ENCODE measurements around the gene SLC20A1. TPM values are rescaled to one million over a fixed set of nuclear protein-coding genes. Genes with fewer than 3 reads are reported as not detected.

The SLC20A1 gene
- total RNA-seq, 5 donors from 2014 or later (not counting 1 experiment from before 2014, with no cell fraction given) = 65.8 to 135 (median 83.0) TPM

DNA sequence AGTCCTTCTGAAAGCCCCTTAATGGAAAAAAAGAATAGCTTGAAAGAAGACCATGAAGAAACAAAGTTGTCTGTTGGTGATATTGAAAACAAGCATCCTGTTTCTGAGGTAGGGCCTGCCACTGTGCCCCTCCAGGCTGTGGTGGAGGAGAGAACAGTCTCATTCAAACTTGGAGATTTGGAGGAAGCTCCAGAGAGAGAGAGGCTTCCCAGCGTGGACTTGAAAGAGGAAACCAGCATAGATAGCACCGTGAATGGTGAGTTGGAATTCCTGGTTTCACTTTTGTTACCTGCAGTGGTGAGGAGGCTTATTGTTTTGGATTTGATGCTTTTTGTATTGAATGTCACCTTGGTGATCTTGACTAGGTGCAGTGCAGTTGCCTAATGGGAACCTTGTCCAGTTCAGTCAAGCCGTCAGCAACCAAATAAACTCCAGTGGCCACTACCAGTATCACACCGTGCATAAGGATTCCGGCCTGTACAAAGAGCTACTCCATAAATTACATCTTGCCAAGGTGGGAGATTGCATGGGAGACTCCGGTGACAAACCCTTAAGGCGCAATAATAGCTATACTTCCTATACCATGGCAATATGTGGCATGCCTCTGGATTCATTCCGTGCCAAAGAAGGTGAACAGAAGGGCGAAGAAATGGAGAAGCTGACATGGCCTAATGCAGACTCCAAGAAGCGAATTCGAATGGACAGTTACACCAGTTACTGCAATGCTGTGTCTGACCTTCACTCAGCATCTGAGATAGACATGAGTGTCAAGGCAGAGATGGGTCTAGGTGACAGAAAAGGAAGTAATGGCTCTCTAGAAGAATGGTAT lies 13.3 kb downstream of the SLC20A1 start:
- H3K4me1 Mint-ChIP-seq = peaks cover 39 to 57% (median 52%) of the 10 kb centered on the region in 3 donors
- ATAC-seq (replicated peaks in 1 of 4) = no peak

DNA sequence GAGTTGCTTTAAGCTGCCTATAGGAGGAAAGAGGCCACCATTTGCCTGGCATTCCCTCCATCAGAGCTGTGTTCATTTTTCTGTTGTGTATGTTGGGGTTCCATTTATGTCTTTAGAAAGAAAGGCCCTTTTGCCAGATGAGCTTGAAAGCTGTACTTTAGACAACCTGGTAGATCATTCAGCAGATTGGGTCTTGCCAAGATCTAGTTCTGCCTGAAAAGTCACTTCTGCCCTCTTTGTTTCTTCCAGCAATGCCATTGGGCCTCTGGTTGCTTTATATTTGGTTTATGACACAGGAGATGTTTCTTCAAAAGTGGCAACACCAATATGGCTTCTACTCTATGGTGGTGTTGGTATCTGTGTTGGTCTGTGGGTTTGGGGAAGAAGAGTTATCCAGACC lies 14.4 kb downstream of the SLC20A1 start:
- Histone ChIP-seq H3K9me3 (no peaks in the 10 kb centered on the region), H3K4me3 (ENCODE audit: control insufficient read depth in 1 of 2, extremely low read depth in 1 of 2, low read length in 1 of 2) (no peak overlapping the region), H3K4me1 (ENCODE audit: control insufficient read depth in 1 of 2, extremely low read depth in 1 of 2, insufficient read depth in 2 of 2, low read length in 2 of 2) (peaks cover 3 to 17% of the 10 kb centered on the region in 2 experiments), H3K27me3 (replicated peaks in 1 of 2; ENCODE audit: control insufficient read depth in 2 of 2, extremely low read depth in 1 of 2, insufficient read depth in 2 of 2, low read length in 1 of 2) (no peaks in the 10 kb centered on the region), H3K36me3 (ENCODE audit: control insufficient read depth in 2 of 2, extremely low read depth in 1 of 2, insufficient read depth in 1 of 2, low read length in 1 of 2) (peaks cover 22 to 91% of the 10 kb centered on the region in 2 donors), H3K27ac (ENCODE audit: low read length) (peak overlapping the region; percentile 9)
- no peak overlapping the region for H3K4me3 Mint-ChIP-seq
- H3K9me3 Mint-ChIP-seq = no peaks in the 10 kb centered on the region
- ChIA-PET POLR2A (no interaction called here), CTCF (no interaction called here)
- peak overlapping the region; percentile 56 to 68 for H3K27ac Mint-ChIP-seq
- H3K4me1 Mint-ChIP-seq = peaks cover 46 to 59% (median 52%) of the 10 kb centered on the region in 3 donors
- no peaks in the 10 kb centered on the region for H3K27me3 Mint-ChIP-seq
- DNase-seq (no peak), ATAC-seq (replicated peaks in 1 of 4) (no peak)
- H3K36me3 Mint-ChIP-seq = peaks cover 75% of the 10 kb centered on the region

More for the DNA sequence above, 13.3 kb downstream of the SLC20A1 start:
- Mint-ChIP-seq H3K27me3 (no peaks in the 10 kb centered on the region), H3K27ac (peak overlapping the region; percentile 65 to 68), H3K9me3 (no peaks in the 10 kb centered on the region), H3K4me3 (no peak overlapping the region), H3K36me3 (peaks cover 73% of the 10 kb centered on the region)
- ChIA-PET POLR2A (interaction anchor here (0.5 to 1.3 kb wide), 2 partner anchors 11 to 70 kb away, joined by 3 to 4 read pairs; no protein-coding TSS in a partner anchor), CTCF (no interaction called here)
- Histone ChIP-seq H3K27ac (ENCODE audit: low read length) (peak overlapping the region; percentile 36), H3K4me3 (ENCODE audit: control insufficient read depth in 1 of 2, extremely low read depth in 1 of 2, low read length in 1 of 2) (no peak overlapping the region), H3K9me3 (no peaks in the 10 kb centered on the region), H3K27me3 (replicated peaks in 1 of 2; ENCODE audit: control insufficient read depth in 2 of 2, extremely low read depth in 1 of 2, insufficient read depth in 2 of 2, low read length in 1 of 2) (no peaks in the 10 kb centered on the region), H3K4me1 (ENCODE audit: control insufficient read depth in 1 of 2, extremely low read depth in 1 of 2, insufficient read depth in 2 of 2, low read length in 2 of 2) (peaks cover 3 to 17% of the 10 kb centered on the region in 2 experiments), H3K36me3 (ENCODE audit: control insufficient read depth in 2 of 2, extremely low read depth in 1 of 2, insufficient read depth in 1 of 2, low read length in 1 of 2) (peaks cover 20 to 87% of the 10 kb centered on the region in 2 donors)
- DNase-seq = no peak
- 86% methylated on average over 9 of the region's 11 CpGs for WGBS (ENCODE audit: insufficient coverage)

DNA sequence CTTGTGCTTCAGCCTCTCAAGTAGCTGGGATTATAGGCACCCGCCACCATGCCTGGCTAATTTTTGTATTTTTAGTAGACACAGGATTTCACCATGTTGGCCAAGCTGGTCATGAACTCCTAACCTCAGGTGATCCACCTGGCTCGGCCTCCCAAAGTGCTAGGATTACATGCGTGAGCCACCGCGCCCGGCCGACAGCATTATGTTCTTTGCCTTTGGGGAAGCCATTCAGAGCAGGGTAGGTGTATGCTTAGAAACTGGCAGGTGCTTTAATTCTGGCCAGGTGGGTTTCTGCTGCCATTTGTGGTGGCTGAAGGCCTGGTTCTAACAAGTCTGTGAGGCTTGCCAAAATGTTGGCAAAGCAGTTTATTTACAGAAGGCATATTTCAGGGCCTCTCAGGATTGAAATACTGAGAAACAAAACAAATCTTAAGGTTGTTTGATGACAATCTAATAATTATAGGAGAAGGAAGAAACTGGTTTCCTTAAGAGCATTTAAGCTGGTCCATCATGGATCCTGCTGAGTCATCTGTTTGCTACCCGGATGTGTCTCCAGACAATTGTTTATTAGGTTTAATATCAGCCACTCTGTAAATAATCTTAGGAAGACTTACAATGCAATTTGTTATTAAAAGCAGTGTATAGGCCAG lies 16.0 kb downstream of the SLC20A1 start:
- DNase-seq = no peak
- Histone ChIP-seq H3K4me3 (ENCODE audit: control insufficient read depth in 1 of 2, extremely low read depth in 1 of 2, low read length in 1 of 2) (no peak overlapping the region), H3K36me3 (ENCODE audit: control insufficient read depth in 2 of 2, extremely low read depth in 1 of 2, insufficient read depth in 1 of 2, low read length in 1 of 2) (peaks cover 24 to 78% of the 10 kb centered on the region in 2 donors), H3K9me3 (no peaks in the 10 kb centered on the region), H3K27me3 (replicated peaks in 1 of 2; ENCODE audit: control insufficient read depth in 2 of 2, extremely low read depth in 1 of 2, insufficient read depth in 2 of 2, low read length in 1 of 2) (no peaks in the 10 kb centered on the region), H3K27ac (ENCODE audit: low read length) (no peak overlapping the region), H3K4me1 (ENCODE audit: control insufficient read depth in 1 of 2, extremely low read depth in 1 of 2, insufficient read depth in 2 of 2, low read length in 2 of 2) (peaks cover 3 to 13% of the 10 kb centered on the region in 2 experiments)
- Mint-ChIP-seq H3K27ac (peak overlapping the region; percentile 55 to 73), H3K27me3 (no peaks in the 10 kb centered on the region), H3K36me3 (peaks cover 71% of the 10 kb centered on the region), H3K4me3 (no peak overlapping the region), H3K9me3 (no peaks in the 10 kb centered on the region), H3K4me1 (peaks cover 42 to 55% (median 48%) of the 10 kb centered on the region in 3 donors)
- POLR2A ChIA-PET = interaction anchor here in 1 of 2 donors (0.5 to 1.1 kb wide), 2 partner anchors 24 to 242 kb away, joined by 3 read pairs; no protein-coding TSS in a partner anchor
- WGBS (ENCODE audit: insufficient coverage) = 100% methylated on average over 3 of the region's 8 CpGs
- ATAC-seq (replicated peaks in 1 of 4) = no peak
- CTCF ChIA-PET = no interaction called here

- ChIA-PET CTCF (no interaction called here), POLR2A (interaction anchor here in 1 of 2 donors (0.9 kb wide), 1 partner anchor 15 kb away, joined by 4 read pairs; no protein-coding TSS in a partner anchor)
- Histone ChIP-seq H3K27ac (ENCODE audit: low read length) (no peak overlapping the region), H3K4me3 (ENCODE audit: control insufficient read depth in 1 of 2, extremely low read depth in 1 of 2, low read length in 1 of 2) (no peak overlapping the region), H3K27me3 (replicated peaks in 1 of 2; ENCODE audit: control insufficient read depth in 2 of 2, extremely low read depth in 1 of 2, insufficient read depth in 2 of 2, low read length in 1 of 2) (no peaks in the 10 kb centered on the region), H3K4me1 (ENCODE audit: control insufficient read depth in 1 of 2, extremely low read depth in 1 of 2, insufficient read depth in 2 of 2, low read length in 2 of 2) (peaks cover 3 to 13% of the 10 kb centered on the region in 2 experiments), H3K36me3 (ENCODE audit: control insufficient read depth in 2 of 2, extremely low read depth in 1 of 2, insufficient read depth in 1 of 2, low read length in 1 of 2) (peaks cover 24 to 69% of the 10 kb centered on the region in 2 donors), H3K9me3 (no peaks in the 10 kb centered on the region)
- 96% methylated on average over 3 of the region's 3 CpGs for WGBS (ENCODE audit: insufficient coverage)
- Mint-ChIP-seq H3K9me3 (no peaks in the 10 kb centered on the region), H3K4me1 (peaks cover 38 to 49% (median 43%) of the 10 kb centered on the region in 3 donors), H3K4me3 (no peak overlapping the region), H3K36me3 (peaks cover 62% of the 10 kb centered on the region), H3K27ac (peak overlapping the region; percentile 32 to 73), H3K27me3 (no peaks in the 10 kb centered on the region)
- ATAC-seq (replicated peaks in 1 of 4) = no peak
- DNase-seq = no peak
Measured at GRCh38 chr2:112662704-112663103, 17.0 kb downstream of the SLC20A1 start.

DNA sequence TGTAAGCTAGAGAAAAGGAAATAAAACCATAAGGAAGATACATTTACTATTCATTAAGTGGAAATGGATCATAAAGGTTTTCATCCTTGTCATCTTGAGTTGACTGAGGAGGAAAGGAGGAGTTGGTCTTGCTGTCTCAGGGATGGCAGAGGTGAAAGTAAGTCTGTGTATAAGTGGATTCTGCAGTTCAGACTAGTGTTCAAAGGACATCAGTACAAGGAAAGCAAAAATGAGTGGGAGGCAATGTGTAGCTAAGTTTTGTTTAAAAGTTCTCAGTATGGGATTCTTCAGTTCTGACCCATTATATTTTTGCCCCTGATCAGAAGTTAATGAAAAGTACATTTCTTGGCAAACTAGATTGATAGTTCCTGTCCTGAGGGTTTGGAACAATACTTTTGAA lies 18.9 kb downstream of the SLC20A1 start:
- Mint-ChIP-seq H3K36me3 (peaks cover 43% of the 10 kb centered on the region), H3K27ac (peak overlapping the region in 1 of 2 donors; percentile 16)

DNA sequence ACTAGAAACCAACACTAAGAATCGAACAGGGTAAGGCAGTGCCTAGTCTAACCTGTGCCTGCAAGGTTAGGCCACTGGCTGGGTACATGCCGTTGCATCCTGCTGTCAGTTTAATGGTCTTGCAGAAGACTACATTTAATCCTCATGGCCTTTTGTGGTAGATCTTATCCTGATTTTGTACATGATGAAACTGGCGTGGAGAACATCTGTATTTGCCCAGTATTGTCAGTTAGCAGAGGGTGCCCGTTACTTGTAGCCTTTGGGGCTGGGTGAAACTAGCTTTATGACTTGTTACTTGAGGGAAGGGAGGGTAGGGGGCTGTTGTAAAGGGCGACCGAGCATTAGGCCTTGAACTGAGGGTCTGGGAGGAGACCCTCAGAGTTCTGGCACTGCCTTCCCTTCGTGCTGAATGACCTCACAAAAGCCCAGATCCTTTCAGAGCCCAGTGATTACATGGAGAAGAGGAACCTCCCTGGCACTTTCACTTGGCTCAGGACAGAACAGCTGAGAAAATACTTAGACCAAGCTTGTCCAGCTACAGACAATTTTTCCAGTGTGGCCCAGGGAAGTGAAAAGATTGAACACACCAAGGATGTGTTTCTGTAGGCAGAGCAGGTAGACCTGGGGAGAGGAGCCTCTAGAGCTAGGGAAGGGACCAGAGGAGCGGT lies 19.5 kb downstream of the SLC20A1 start:
- H3K9me3 ChIP-seq = no peaks in the 10 kb centered on the region
- WGBS (ENCODE audit: insufficient coverage) = 96% methylated on average over 4 of the region's 8 CpGs
- ATAC-seq (replicated peaks in 1 of 4) (no peak), DNase-seq (no peak)
- H3K9me3 Mint-ChIP-seq = no peaks in the 10 kb centered on the region
- H3K27ac ChIP-seq (ENCODE audit: low read length) = no peak overlapping the region
- H3K4me1 ChIP-seq (ENCODE audit: control insufficient read depth in 1 of 2, extremely low read depth in 1 of 2, insufficient read depth in 2 of 2, low read length in 2 of 2) = no peaks in the 10 kb centered on the region
- H3K4me1 Mint-ChIP-seq = peaks cover 18 to 24% (median 23%) of the 10 kb centered on the region in 3 donors
- ChIA-PET POLR2A (no interaction called here), CTCF (no interaction called here)
- no peaks in the 10 kb centered on the region for H3K27me3 Mint-ChIP-seq
- H3K36me3 Mint-ChIP-seq = peaks cover 37% of the 10 kb centered on the region
- peak overlapping the region in 1 of 2 donors; percentile 15 for H3K27ac Mint-ChIP-seq
- no peak overlapping the region for H3K4me3 ChIP-seq (ENCODE audit: control insufficient read depth in 1 of 2, extremely low read depth in 1 of 2, low read length in 1 of 2)
- H3K27me3 ChIP-seq (replicated peaks in 1 of 2; ENCODE audit: control insufficient read depth in 2 of 2, extremely low read depth in 1 of 2, insufficient read depth in 2 of 2, low read length in 1 of 2) = no peaks in the 10 kb centered on the region
- H3K4me3 Mint-ChIP-seq = no peak overlapping the region
- peaks cover 19 to 44% of the 10 kb centered on the region in 2 donors for H3K36me3 ChIP-seq (ENCODE audit: control insufficient read depth in 2 of 2, extremely low read depth in 1 of 2, insufficient read depth in 1 of 2, low read length in 1 of 2)

More for the DNA sequence above, 18.9 kb downstream of the SLC20A1 start:
- no peak overlapping the region for H3K27ac ChIP-seq (ENCODE audit: low read length)
- no peak overlapping the region for H3K4me3 ChIP-seq (ENCODE audit: control insufficient read depth in 1 of 2, extremely low read depth in 1 of 2, low read length in 1 of 2)
- ATAC-seq (replicated peaks in 1 of 4) (no peak), DNase-seq (no peak)
- ChIA-PET CTCF (interaction anchor here in 1 of 2 donors (0.6 kb wide), 1 partner anchor 34 kb away, joined by 3 read pairs; no protein-coding TSS in a partner anchor), POLR2A (interaction anchor here in 1 of 2 donors (0.8 kb wide), 1 partner anchor 9 kb away, joined by 4 read pairs; no protein-coding TSS in a partner anchor)
- H3K27me3 ChIP-seq (replicated peaks in 1 of 2; ENCODE audit: control insufficient read depth in 2 of 2, extremely low read depth in 1 of 2, insufficient read depth in 2 of 2, low read length in 1 of 2) = no peaks in the 10 kb centered on the region
- peaks cover 0 to 3% of the 10 kb centered on the region in 2 experiments for H3K4me1 ChIP-seq (ENCODE audit: control insufficient read depth in 1 of 2, extremely low read depth in 1 of 2, insufficient read depth in 2 of 2, low read length in 2 of 2)
- H3K9me3 Mint-ChIP-seq = no peaks in the 10 kb centered on the region
- no peaks in the 10 kb centered on the region for H3K27me3 Mint-ChIP-seq
- no peaks in the 10 kb centered on the region for H3K9me3 ChIP-seq
- peaks cover 24 to 29% (median 29%) of the 10 kb centered on the region in 3 donors for H3K4me1 Mint-ChIP-seq
- peaks cover 19 to 50% of the 10 kb centered on the region in 2 donors for H3K36me3 ChIP-seq (ENCODE audit: control insufficient read depth in 2 of 2, extremely low read depth in 1 of 2, insufficient read depth in 1 of 2, low read length in 1 of 2)
- H3K4me3 Mint-ChIP-seq = no peak overlapping the region

Measured in T-cell (primary cell).